ENCODE results near the gene BACH2.

Gene BACH2

DNA sequence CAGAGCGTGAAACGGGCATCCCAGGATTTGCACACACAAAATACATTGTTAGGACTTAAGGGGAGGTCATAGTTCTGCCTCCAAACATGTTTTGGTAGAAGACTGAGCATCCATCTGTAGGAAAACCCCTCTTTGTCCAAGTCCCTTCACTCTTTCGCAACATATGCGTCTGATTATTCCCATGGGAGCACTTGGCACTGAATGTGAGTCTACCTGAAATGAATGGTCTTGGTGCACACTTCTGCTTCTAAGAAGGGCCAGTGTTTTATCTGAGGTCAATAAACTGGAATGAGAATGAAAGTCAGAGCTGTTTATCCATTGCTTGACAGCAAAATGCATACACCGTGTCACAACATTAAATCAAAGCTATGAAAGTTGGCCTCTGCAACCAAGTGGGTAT lies 369.4 kb downstream of the BACH2 start:
- in situ Hi-C loops (cut with HindIII; ENCODE audit: low sequenced_read_pairs), result no loop called here
- TF ChIP-seq, protein P1, sequence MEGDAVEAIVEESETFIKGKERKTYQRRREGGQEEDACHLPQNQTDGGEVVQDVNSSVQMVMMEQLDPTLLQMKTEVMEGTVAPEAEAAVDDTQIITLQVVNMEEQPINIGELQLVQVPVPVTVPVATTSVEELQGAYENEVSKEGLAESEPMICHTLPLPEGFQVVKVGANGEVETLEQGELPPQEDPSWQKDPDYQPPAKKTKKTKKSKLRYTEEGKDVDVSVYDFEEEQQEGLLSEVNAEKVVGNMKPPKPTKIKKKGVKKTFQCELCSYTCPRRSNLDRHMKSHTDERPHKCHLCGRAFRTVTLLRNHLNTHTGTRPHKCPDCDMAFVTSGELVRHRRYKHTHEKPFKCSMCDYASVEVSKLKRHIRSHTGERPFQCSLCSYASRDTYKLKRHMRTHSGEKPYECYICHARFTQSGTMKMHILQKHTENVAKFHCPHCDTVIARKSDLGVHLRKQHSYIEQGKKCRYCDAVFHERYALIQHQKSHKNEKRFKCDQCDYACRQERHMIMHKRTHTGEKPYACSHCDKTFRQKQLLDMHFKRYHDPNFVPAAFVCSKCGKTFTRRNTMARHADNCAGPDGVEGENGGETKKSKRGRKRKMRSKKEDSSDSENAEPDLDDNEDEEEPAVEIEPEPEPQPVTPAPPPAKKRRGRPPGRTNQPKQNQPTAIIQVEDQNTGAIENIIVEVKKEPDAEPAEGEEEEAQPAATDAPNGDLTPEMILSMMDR (IDR thresholded peaks at IDR 0.05; ENCODE audit: low read depth, low read length), result no peak
- DNase-seq (ENCODE audit: low read depth, low spot score), result no peak
- no peak overlapping the region for H3K4me3 ChIP-seq (ENCODE audit: low read depth, low read length)

DNA sequence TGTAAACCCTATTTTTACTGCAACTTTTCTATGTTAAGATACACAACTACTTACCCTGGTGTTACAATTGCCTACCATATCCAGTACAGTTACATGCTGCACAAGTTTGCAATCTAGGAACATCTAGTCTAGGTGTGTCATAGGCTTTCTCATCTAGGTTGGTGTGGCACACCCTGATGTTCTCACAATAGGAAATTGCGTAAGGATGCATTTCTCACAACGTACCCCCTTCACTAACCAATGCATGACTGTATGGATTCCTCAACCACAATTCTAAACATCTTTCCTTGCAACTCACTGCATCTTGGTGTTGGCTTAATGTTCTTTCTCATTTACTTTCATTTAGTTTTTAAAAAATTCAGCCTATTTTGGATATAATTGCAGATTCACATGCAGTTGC lies 370.8 kb downstream of the BACH2 start:
- H3K4me3 ChIP-seq (ENCODE audit: low read depth, low read length), result no peak overlapping the region
- no peak for DNase-seq (ENCODE audit: low read depth, low spot score)
- TF ChIP-seq, protein P1 (IDR thresholded peaks at IDR 0.05; ENCODE audit: low read depth, low read length), result no peak
- in situ Hi-C loops (cut with HindIII; ENCODE audit: low sequenced_read_pairs), result no loop called here

DNA sequence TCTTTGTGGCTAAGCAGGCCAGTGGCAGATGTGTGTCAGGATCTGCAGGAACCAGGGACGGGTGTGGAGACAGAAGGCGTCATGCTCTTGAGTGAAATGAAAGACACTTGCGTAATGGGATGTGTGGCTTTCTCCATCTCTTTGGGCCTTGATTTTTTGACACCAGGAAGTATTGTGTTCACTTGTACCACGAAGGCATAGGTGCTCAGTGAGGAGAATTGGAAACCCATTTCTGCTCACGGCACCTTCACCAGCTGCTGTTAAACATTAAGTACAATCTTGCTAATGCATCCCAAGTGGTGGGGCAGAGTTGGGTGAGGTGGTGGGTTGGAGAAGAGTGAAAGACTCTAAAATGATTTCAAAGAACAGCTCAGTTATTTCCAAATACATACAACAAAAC lies 372.4 kb downstream of the BACH2 start:
- no peak overlapping the region for H3K4me3 ChIP-seq (ENCODE audit: low read depth, low read length)
- in situ Hi-C loops (cut with HindIII; ENCODE audit: low sequenced_read_pairs), result no loop called here
- TF ChIP-seq, protein P1 (IDR thresholded peaks at IDR 0.05; ENCODE audit: low read depth, low read length), result no peak
- DNase-seq (ENCODE audit: low read depth, low spot score), result no peak

DNA sequence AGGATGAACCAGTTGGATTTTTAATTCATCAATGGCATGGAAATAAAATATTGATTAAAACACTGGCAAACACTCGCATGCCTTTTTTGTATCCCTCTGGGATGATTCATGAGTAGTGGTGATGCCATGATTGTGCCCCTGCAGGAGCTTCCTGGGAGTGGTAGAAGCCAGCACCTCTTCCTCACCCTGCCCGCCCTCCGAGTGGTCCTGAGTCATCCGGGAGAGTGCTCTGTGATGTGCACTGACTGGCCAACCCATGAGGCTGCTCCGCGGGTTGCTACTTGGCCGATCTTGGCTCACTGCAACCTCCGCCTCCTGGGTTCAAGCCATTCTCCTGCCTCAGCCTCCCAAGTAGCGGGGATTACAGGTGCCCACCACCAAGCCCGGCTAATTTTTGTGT lies 375.0 kb downstream of the BACH2 start:
- no peak for DNase-seq (ENCODE audit: low read depth, low spot score)
- TF ChIP-seq, protein P1 (IDR thresholded peaks at IDR 0.05; ENCODE audit: low read depth, low read length), result no peak
- H3K4me3 ChIP-seq (ENCODE audit: low read depth, low read length), result no peak overlapping the region
- in situ Hi-C loops (cut with HindIII; ENCODE audit: low sequenced_read_pairs), result no loop called here

- TF ChIP-seq, protein P1 (IDR thresholded peaks at IDR 0.05; ENCODE audit: low read depth, low read length), result no peak
- in situ Hi-C loops (cut with HindIII; ENCODE audit: low sequenced_read_pairs), result no loop called here
- no peak overlapping the region for H3K4me3 ChIP-seq (ENCODE audit: low read depth, low read length)
- DNase-seq (ENCODE audit: low read depth, low spot score), result no peak
These were observed 375.4 kb downstream of the BACH2 start for GRCh38 chr6:89921197-89921596.

GRCh38 chr6:89917801-89918366 lies 378.8 kb downstream of the BACH2 start:
- TF ChIP-seq, protein P1 (IDR thresholded peaks at IDR 0.05; ENCODE audit: low read depth, low read length), result no peak
- in situ Hi-C loops (cut with HindIII; ENCODE audit: low sequenced_read_pairs), result no loop called here
- no peak overlapping the region for H3K4me3 ChIP-seq (ENCODE audit: low read depth, low read length)
- DNase-seq (ENCODE audit: low read depth, low spot score), result no peak

DNA sequence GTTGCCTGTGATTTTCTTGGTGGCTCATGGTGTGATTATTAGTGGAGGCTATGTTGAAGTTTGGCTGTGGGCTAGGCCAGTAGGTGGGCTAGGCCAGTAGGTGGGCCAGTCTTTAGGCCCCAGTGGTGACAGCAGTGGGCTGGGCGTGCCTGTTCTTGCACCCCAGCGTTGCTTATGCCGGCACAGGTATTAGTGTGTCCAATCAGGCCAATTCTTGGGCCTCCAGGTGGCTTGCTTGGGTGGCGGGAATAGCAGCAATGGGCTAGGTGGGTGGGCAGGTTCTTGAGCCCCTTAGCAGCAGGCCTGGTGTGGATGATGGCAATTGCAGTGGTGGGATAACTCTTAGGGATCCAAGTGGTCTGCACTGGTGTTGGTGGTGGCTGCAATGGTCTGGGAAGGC lies 379.4 kb downstream of the BACH2 start:
- DNase-seq (ENCODE audit: low read depth, low spot score), result no peak
- TF ChIP-seq, protein P1 (IDR thresholded peaks at IDR 0.05; ENCODE audit: low read depth, low read length), result no peak
- in situ Hi-C loops (cut with HindIII; ENCODE audit: low sequenced_read_pairs), result no loop called here
- no peak overlapping the region for H3K4me3 ChIP-seq (ENCODE audit: low read depth, low read length)
